Common myeloid progenitor, CD34-positive (primary cell): ENCODE data around the gene SRD5A2.

ENCODE experiments used
- CTCF ChIA-PET: fragments of 350-600 bp; sonication (Branson Sonifier 250); formaldehyde crosslinking; loops from one replicate; lab custom pipeline; 2021; ENCODE audit warnings: antibody characterized with exemption; lab: Charles Lee
- POLR2A ChIA-PET: fragments of 350-600 bp; sonication (Branson Sonifier 250); formaldehyde crosslinking; loops from one replicate; lab custom pipeline; 2021; ENCODE audit warnings: antibody characterized with exemption; lab: Charles Lee
- DNase-seq, 3 donors: peaks; one replicate each; pipeline versions ENCODE4 v3.0.0 to v3.0.0-alpha.2; 2013
- H3K27ac ChIP-seq, 2 experiments: 1 replicate in 1 of 2; 2 replicates in 1 of 2; pipeline ENCODE4 v1.7.0; 2013; ENCODE audit warnings: inconsistent platforms in 2 of 2, low read length in 2 of 2, mild to moderate bottlenecking in 2 of 2, low read depth in 1 of 2, moderate library complexity in 1 of 2; ENCODE audit not compliant: severe bottlenecking in 2 of 2, insufficient read depth in 1 of 2, poor library complexity in 1 of 2
- H3K27me3 ChIP-seq, 5 experiments: replicated peaks in 2 of 5; 1 replicate in 3 of 5; 2 replicates in 2 of 5; pipeline versions ENCODE4 v1.6.1 to v1.7.0; 2013; ENCODE audit warnings: low read length in 4 of 5, mild to moderate bottlenecking in 2 of 5, moderate library complexity in 2 of 5, inconsistent platforms in 1 of 5; ENCODE audit not compliant: insufficient read depth in 5 of 5, control insufficient read depth in 4 of 5
- H3K36me3 ChIP-seq, 4 experiments: 1 replicate in 2 of 4; 2 replicates in 2 of 4; pipeline versions ENCODE4 v1.6.1 to v1.7.0; 2013; ENCODE audit warnings: low read length in 3 of 4, control low read depth in 1 of 4, mild to moderate bottlenecking in 1 of 4; ENCODE audit not compliant: control insufficient read depth in 4 of 4, insufficient read depth in 4 of 4
- H3K4me1 ChIP-seq, 4 experiments: 1 replicate in 3 of 4; 2 replicates in 1 of 4; pipeline versions ENCODE4 v1.6.1 to v1.7.1; 2013; ENCODE audit warnings: low read length in 3 of 4, mild to moderate bottlenecking in 3 of 4, control low read depth in 1 of 4, inconsistent platforms in 1 of 4, moderate library complexity in 1 of 4; ENCODE audit not compliant: control insufficient read depth in 4 of 4, insufficient read depth in 4 of 4; ENCODE audit errors: control extremely low read depth in 1 of 4
- H3K4me3 ChIP-seq, 7 experiments: 1 replicate in 4 of 7; 2 replicates in 3 of 7; pipeline versions ENCODE4 v1.5.1 to v1.7.0; 2013; ENCODE audit warnings: mild to moderate bottlenecking in 7 of 7, low read length in 6 of 7, moderate library complexity in 6 of 7, inconsistent platforms in 2 of 7, low read depth in 2 of 7, control low read depth in 1 of 7; ENCODE audit not compliant: insufficient read depth in 4 of 7, control insufficient read depth in 1 of 7; ENCODE audit errors: extremely low read depth in 1 of 7
- H3K9me3 ChIP-seq, 5 experiments: 1 replicate in 4 of 5; 2 replicates in 1 of 5; pipeline versions ENCODE4 v1.6.1 to v1.7.1; 2013; ENCODE audit warnings: low read length in 4 of 5, mild to moderate bottlenecking in 2 of 5, inconsistent platforms in 1 of 5, low read depth in 1 of 5, moderate library complexity in 1 of 5; ENCODE audit not compliant: control insufficient read depth in 4 of 5, insufficient read depth in 2 of 5; ENCODE audit errors: control extremely low read depth in 1 of 5
- WGBS: methylation state at CpG from one replicate; pipeline ENCODE4 v1.1.5; 2013; ENCODE audit not compliant: insufficient coverage; 5-methylcytosine and 5-hydroxymethylcytosine counted together

The SRD5A2 gene

DNA sequence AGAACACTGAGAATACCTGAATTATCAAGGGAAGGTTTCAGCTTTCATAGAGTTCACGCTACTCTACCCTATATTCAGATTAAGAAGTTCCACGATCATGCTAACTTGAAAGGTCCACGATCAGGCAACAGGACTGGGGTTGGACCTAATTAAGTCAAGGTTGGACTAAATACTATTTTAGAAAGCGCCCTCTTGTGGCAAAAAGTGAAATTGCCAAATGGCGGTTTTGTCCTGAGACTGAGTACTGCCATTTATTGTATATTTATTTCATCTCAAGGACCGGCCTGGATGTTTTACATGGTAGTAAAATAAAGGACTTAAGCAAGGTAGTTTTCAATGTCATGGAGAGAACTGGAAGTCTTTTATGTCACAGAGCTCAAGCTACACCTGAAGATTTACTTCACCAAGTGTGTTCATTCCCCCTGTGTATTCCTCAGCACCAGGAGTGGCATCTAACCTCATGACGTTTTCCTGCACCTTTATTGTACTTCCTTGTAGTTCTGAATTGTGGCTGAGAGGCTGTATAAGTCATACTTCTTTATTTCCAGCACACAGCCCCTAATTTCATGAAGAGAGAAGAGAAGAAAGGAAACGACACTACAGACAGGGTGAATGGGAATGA lies 56.8 kb downstream of the SRD5A2 start:
- H3K4me3 ChIP-seq = no peak overlapping the region
- 9% methylated on average over 4 of the region's 8 CpGs for whole genome bisulfite sequencing
- no peak overlapping the region for H3K27ac ChIP-seq
- peak; percentile 21 to 63 (median 49) for DNase-seq
- POLR2A ChIA-PET = interaction anchor here (0.7 kb wide), 1 partner anchor 51 kb away, joined by 3 read pairs; no protein-coding TSS in a partner anchor
- no peaks in the 10 kb centered on the region for H3K4me1 ChIP-seq
- no peaks in the 10 kb centered on the region for H3K9me3 ChIP-seq
- no peaks in the 10 kb centered on the region for H3K36me3 ChIP-seq
- CTCF ChIA-PET = interaction anchor here (0.6 to 2.0 kb wide), 5 partner anchors 9 to 812 kb away, joined by 3 to 9 read pairs (median 3); no protein-coding TSS in a partner anchor
- peaks cover 0 to 5% (median 2%) of the 10 kb centered on the region in 5 experiments for H3K27me3 ChIP-seq

DNA sequence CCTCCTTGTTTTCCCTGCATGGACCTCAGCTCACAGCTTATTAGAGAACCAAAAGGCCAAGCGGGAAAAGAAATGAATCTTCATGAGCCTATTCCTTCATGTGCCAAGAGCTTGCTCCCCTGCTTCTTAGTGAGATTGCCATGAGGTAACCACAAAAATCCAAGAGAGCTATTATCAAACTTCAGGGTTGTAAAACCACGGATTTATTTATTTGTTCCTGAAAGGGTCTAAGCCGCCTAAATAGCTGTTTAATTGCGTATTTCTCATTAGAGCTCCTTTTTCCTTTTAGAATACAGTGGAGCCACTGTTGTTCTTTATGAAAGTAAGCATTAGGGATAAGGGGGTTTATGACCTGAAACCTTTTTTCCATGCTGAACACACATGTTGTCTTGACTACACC lies 58.0 kb downstream of the SRD5A2 start:
- ChIA-PET POLR2A (interaction anchor here (0.6 kb wide), 1 partner anchor 600 kb away, joined by 3 read pairs; no protein-coding TSS in a partner anchor), CTCF (interaction anchor here (0.7 to 2.0 kb wide), 8 partner anchors 9 to 810 kb away, joined by 3 to 9 read pairs (median 3); no protein-coding TSS in a partner anchor)
- 100% methylated on average over 1 of the region's 4 CpGs for WGBS
- no peak overlapping the region for H3K27ac ChIP-seq
- DNase-seq = no peak
- H3K4me3 ChIP-seq = no peak overlapping the region
- no peaks in the 10 kb centered on the region for H3K36me3 ChIP-seq
- peaks cover 0 to 5% (median 2%) of the 10 kb centered on the region in 5 experiments for H3K27me3 ChIP-seq
- no peaks in the 10 kb centered on the region for H3K4me1 ChIP-seq
- H3K9me3 ChIP-seq = no peaks in the 10 kb centered on the region

DNA sequence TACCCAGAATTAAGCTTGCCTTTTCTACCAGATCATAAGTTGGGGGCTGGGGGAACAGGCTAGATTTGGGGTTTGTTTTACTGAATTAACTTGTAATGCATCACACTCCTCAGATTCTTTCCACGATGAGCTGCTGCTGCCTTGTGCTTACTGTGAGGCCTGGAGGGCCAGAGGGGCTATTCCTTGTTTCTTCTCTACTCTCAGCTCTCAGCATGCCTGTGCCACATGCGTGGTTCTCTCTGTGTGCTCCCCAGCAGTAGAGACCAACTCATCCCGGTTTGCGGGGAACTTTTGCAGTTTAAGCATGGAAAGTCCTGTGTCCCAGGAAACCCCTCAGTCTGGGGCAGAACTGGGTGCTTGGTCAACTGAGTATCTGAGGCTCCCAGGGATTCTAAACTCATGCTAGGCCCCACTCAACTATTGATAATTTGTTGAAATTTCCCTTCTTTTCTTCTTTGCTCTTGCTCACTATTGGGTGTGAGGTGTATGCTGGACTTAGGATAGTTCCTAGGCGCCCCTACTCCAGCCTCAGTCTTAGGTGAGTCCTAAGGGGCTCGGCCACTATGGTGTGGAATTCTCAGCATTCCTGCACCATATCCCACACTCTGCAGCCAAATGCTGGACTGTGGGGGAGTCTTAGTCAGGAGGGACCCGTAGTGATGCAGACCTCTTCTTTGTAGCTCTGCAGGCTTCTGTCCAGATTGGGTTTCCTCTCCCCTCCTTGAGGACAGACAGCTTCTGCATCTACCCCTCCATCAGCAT lies 63.1 kb downstream of the SRD5A2 start:
- Histone ChIP-seq H3K36me3 (no peaks in the 10 kb centered on the region), H3K27me3 (peaks cover 0 to 8% (median 0%) of the 10 kb centered on the region in 5 experiments), H3K4me1 (no peaks in the 10 kb centered on the region), H3K27ac (no peak overlapping the region), H3K4me3 (no peak overlapping the region), H3K9me3 (no peaks in the 10 kb centered on the region)
- ChIA-PET CTCF (no interaction called here), POLR2A (no interaction called here)
- DNase-seq = no peak
- WGBS = 97% methylated on average over 4 of the region's 7 CpGs

DNA sequence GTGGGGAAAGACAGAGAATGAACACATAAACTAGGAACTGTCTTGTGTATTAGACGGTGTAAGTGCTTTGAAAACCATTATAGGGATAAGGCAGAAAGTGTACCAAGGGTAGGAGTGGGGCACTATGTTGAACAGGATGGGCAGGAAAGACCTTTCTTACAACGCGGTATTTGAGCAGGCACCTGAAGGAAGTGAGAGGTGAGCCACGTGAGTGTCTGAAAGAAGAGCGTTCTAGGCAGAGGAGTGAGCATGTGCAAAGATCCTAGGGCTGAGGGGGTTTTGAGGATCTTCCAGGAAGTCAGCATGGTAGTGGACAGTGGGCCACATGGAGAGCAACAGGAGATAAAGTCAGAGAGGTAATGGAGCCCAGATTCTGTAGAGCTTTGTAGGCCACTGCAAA lies 65.2 kb downstream of the SRD5A2 start:
- ChIA-PET POLR2A (no interaction called here), CTCF (no interaction called here)
- Histone ChIP-seq H3K27me3 (peaks cover 0 to 3% (median 0%) of the 10 kb centered on the region in 5 experiments), H3K4me3 (no peak overlapping the region), H3K27ac (no peak overlapping the region), H3K36me3 (no peaks in the 10 kb centered on the region), H3K9me3 (no peaks in the 10 kb centered on the region), H3K4me1 (no peaks in the 10 kb centered on the region)
- no peak for DNase-seq
- WGBS = 95% methylated on average over 5 of the region's 5 CpGs

DNA sequence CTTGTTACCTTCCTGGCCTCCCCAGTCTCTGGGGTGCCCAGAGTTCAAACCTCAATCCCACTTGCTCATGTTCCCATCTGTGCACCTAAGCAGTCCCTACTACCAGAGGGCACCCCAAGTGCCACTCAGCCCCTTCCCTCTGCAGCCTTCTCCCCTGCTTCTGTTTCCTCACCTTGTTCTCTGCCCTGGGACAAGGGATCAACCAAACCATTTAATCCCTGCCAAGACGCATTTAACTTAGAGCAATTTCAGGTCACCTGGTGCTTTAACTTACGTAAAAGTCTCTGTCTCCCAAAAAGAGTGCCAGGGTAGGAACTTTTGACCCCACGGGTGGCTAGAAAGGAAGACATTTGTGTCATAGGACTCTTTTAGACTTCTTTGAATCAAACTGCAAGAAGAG lies 67.2 kb downstream of the SRD5A2 start:
- Histone ChIP-seq H3K27me3 (peaks cover 0 to 3% (median 0%) of the 10 kb centered on the region in 5 experiments), H3K9me3 (no peaks in the 10 kb centered on the region), H3K27ac (no peak overlapping the region), H3K36me3 (no peaks in the 10 kb centered on the region), H3K4me1 (no peaks in the 10 kb centered on the region), H3K4me3 (no peak overlapping the region)
- WGBS = 100% methylated on average over 3 of the region's 3 CpGs
- ChIA-PET CTCF (interaction anchor here (0.9 kb wide), 1 partner anchor 10 kb away, joined by 3 read pairs; no protein-coding TSS in a partner anchor), POLR2A (no interaction called here)
- no peak for DNase-seq

DNA sequence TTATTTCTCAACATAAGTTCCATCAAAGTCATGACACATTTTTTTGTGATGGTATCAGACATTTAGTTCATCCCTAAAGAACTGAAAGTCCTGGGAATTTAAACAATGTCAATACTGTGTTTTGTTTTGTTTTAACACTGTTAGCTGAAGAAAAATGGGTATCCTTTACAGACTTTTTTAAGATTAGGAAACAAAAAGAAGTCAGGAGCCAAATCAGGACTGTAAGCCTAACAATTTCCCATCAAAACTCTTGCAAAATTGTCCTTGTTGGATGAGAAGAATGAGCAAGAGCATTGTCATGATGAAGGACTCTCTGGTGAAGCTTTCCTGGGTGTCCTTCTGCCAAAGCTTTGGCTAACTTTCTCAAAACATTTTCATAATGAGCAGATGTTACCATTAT lies 69.4 kb downstream of the SRD5A2 start:
- POLR2A ChIA-PET = no interaction called here
- CTCF ChIA-PET = no interaction called here

DNA sequence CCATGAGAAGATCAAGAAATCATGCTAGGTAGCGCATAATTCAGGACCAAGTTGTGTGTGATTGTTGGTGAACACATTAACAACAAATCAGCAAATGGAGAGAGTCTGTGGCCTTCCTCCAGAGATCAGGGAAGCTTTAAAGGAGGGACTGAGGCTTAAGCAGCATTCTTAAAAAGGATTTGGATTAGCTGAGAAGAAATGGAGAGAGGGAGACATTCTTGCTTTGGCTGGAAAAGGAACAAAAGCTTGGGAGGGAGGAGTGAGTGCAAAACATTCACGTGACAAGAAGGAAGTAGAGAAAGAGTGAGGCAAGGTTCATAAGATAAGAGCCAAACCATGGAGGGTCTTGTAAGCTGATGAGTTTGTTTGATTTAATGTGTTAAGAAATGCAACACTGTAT lies 75.6 kb downstream of the SRD5A2 start:
- no peaks in the 10 kb centered on the region for H3K36me3 ChIP-seq
- H3K4me1 ChIP-seq = no peaks in the 10 kb centered on the region
- CTCF ChIA-PET = no interaction called here
- H3K27me3 ChIP-seq = peaks cover 0 to 3% (median 0%) of the 10 kb centered on the region in 5 experiments
- POLR2A ChIA-PET = no interaction called here
- 64% methylated on average over 2 of the region's 2 CpGs for WGBS
- no peak overlapping the region for H3K27ac ChIP-seq
- DNase-seq = no peak
- no peak overlapping the region for H3K4me3 ChIP-seq
- H3K9me3 ChIP-seq = no peaks in the 10 kb centered on the region

More for the DNA sequence above, 69.4 kb downstream of the SRD5A2 start:
- H3K9me3 ChIP-seq = no peaks in the 10 kb centered on the region
- no peak for DNase-seq
- H3K4me1 ChIP-seq = no peaks in the 10 kb centered on the region
- H3K27ac ChIP-seq = no peak overlapping the region
- peaks cover 0 to 3% (median 0%) of the 10 kb centered on the region in 5 experiments for H3K27me3 ChIP-seq
- H3K36me3 ChIP-seq = no peaks in the 10 kb centered on the region
- no peak overlapping the region for H3K4me3 ChIP-seq
